HUES6 (cell line): ENCODE measurements around the gene BEND7.

Experiments used
- H3K27ac ChIP-seq: 2 replicates; pipeline ENCODE4 v1.7.0; 2013; ENCODE audit warnings: low read depth, mild to moderate bottlenecking, low read length, inconsistent platforms
- H3K27me3 ChIP-seq: 2 replicates; pipeline ENCODE4 v1.6.1; 2013; ENCODE audit warnings: low read length; ENCODE audit not compliant: control insufficient read depth, insufficient read depth
- H3K36me3 ChIP-seq: 2 replicates; pipeline ENCODE4 v1.6.1; 2013; ENCODE audit warnings: low read length; ENCODE audit not compliant: control insufficient read depth, insufficient read depth
- H3K4me1 ChIP-seq: 2 replicates; pipeline ENCODE4 v1.6.1; 2013; ENCODE audit warnings: low read length; ENCODE audit not compliant: control insufficient read depth, insufficient read depth
- H3K4me3 ChIP-seq: 2 replicates; pipeline ENCODE4 v1.5.1; 2013; ENCODE audit warnings: low read depth, low read length
- H3K9ac ChIP-seq: one replicate; pipeline ENCODE4 v1.6.1; 2013; ENCODE audit warnings: mild to moderate bottlenecking, low read length
- H3K9me3 ChIP-seq: 2 replicates; pipeline ENCODE4 v1.6.1; 2013; ENCODE audit warnings: low read depth, low read length; ENCODE audit not compliant: control insufficient read depth, insufficient read depth

Gene BEND7

GRCh38 chr10:13399752-13400151, 129.1 kb downstream of the BEND7 start:
- peaks cover 20% of the 10 kb centered on the region; the same call in 1 of the 2 replicates for H3K4me1 ChIP-seq
- peaks cover 33% of the 10 kb centered on the region for H3K9me3 ChIP-seq
- H3K9ac ChIP-seq: no peak overlapping the region
- no peaks in the 10 kb centered on the region for H3K27me3 ChIP-seq
- no peak overlapping the region for H3K4me3 ChIP-seq
- no peak overlapping the region for H3K27ac ChIP-seq
- H3K36me3 ChIP-seq: peaks cover 3% of the 10 kb centered on the region; the same call in 1 of the 2 replicates

- Histone ChIP-seq H3K4me3 (no peak overlapping the region), H3K4me1 (peaks cover 20% of the 10 kb centered on the region; the same call in 1 of the 2 replicates), H3K36me3 (peaks cover 3% of the 10 kb centered on the region; the same call in 1 of the 2 replicates), H3K27ac (no peak overlapping the region), H3K9me3 (peaks cover 33% of the 10 kb centered on the region), H3K27me3 (no peaks in the 10 kb centered on the region), H3K9ac (no peak overlapping the region)
These were observed 129.6 kb downstream of the BEND7 start for GRCh38 chr10:13399236-13399635.

GRCh38 chr10:13397052-13397451, 131.8 kb downstream of the BEND7 start:
- Histone ChIP-seq H3K27me3 (no peaks in the 10 kb centered on the region), H3K36me3 (peaks cover 3% of the 10 kb centered on the region; the same call in 1 of the 2 replicates), H3K4me1 (peaks cover 15% of the 10 kb centered on the region; the same call in 1 of the 2 replicates), H3K9ac (no peak overlapping the region), H3K27ac (no peak overlapping the region), H3K9me3 (peaks cover 33% of the 10 kb centered on the region), H3K4me3 (no peak overlapping the region)

GRCh38 chr10:13396369-13396768, 132.4 kb downstream of the BEND7 start:
- Histone ChIP-seq H3K9me3 (peaks cover 32% of the 10 kb centered on the region), H3K9ac (no peak overlapping the region), H3K4me1 (peaks cover 15% of the 10 kb centered on the region; the same call in 1 of the 2 replicates), H3K4me3 (no peak overlapping the region), H3K27ac (no peak overlapping the region), H3K27me3 (no peaks in the 10 kb centered on the region), H3K36me3 (peaks cover 3% of the 10 kb centered on the region; the same call in 1 of the 2 replicates)

- no peaks in the 10 kb centered on the region for H3K27me3 ChIP-seq
- no peak overlapping the region for H3K4me3 ChIP-seq
- peak overlapping the region; percentile 79; the same call in 1 of the 2 replicates for H3K27ac ChIP-seq
- peaks cover 22% of the 10 kb centered on the region for H3K4me1 ChIP-seq
- no peak overlapping the region for H3K9ac ChIP-seq
- H3K9me3 ChIP-seq: peaks cover 25% of the 10 kb centered on the region
- peaks cover 3% of the 10 kb centered on the region; the same call in 1 of the 2 replicates for H3K36me3 ChIP-seq
These were observed 133.3 kb downstream of the BEND7 start for GRCh38 chr10:13395540-13395939.

- Histone ChIP-seq H3K27me3 (no peaks in the 10 kb centered on the region), H3K4me1 (peaks cover 24% of the 10 kb centered on the region)
These were observed 135.2 kb downstream of the BEND7 start for GRCh38 chr10:13393640-13394039.

GRCh38 chr10:13392701-13393100, 136.1 kb downstream of the BEND7 start:
- Histone ChIP-seq H3K27me3 (no peaks in the 10 kb centered on the region), H3K9ac (no peak overlapping the region), H3K36me3 (peaks cover 3% of the 10 kb centered on the region; the same call in 1 of the 2 replicates), H3K4me3 (no peak overlapping the region), H3K9me3 (peaks cover 14% of the 10 kb centered on the region), H3K4me1 (peaks cover 24% of the 10 kb centered on the region), H3K27ac (no peak overlapping the region)

More at GRCh38 chr10:13393640-13394039, 135.2 kb downstream of the BEND7 start:
- H3K36me3 ChIP-seq: peaks cover 3% of the 10 kb centered on the region; the same call in 1 of the 2 replicates
- H3K4me3 ChIP-seq: no peak overlapping the region
- peaks cover 14% of the 10 kb centered on the region for H3K9me3 ChIP-seq
- H3K27ac ChIP-seq: no peak overlapping the region
- no peak overlapping the region for H3K9ac ChIP-seq
